ENCODE measurements around the gene PTPN4.
A peak's percentile ranks its signal among the peaks of the same experiment; 100 is the strongest.

Gene PTPN4

GRCh38 chr2:119809339-119810048, 49.8 kb downstream of the PTPN4 start:
- no peak for DNase-seq

- no peak for DNase-seq
Observed at GRCh38 chr2:119810049-119810630, 50.4 kb downstream of the PTPN4 start.

- DNase-seq: no peak
Observed at GRCh38 chr2:119814216-119814615, 54.5 kb downstream of the PTPN4 start.

GRCh38 chr2:119818792-119819191, 59.1 kb downstream of the PTPN4 start:
- DNase-seq: no peak

GRCh38 chr2:119819846-119820245, 60.1 kb downstream of the PTPN4 start:
- DNase-seq: no peak

GRCh38 chr2:119820275-119820674, 60.6 kb downstream of the PTPN4 start:
- DNase-seq: no peak

GRCh38 chr2:119821266-119821665, 61.5 kb downstream of the PTPN4 start:
- no peak for DNase-seq

GRCh38 chr2:119823734-119824334, 64.1 kb downstream of the PTPN4 start:
- peak; percentile 30 for DNase-seq

GRCh38 chr2:119826370-119826961, 66.7 kb downstream of the PTPN4 start:
- peak; percentile 12 for DNase-seq

GRCh38 chr2:119827866-119828507, 68.3 kb downstream of the PTPN4 start:
- no peak for DNase-seq

- DNase-seq: no peak
Observed at GRCh38 chr2:119836455-119837142, 76.9 kb downstream of the PTPN4 start.

GRCh38 chr2:119837350-119837749, 77.6 kb downstream of the PTPN4 start:
- DNase-seq: no peak

- DNase-seq: no peak
Observed at GRCh38 chr2:119837759-119838158, 78.0 kb downstream of the PTPN4 start.

GRCh38 chr2:119838179-119838578, 78.5 kb downstream of the PTPN4 start:
- no peak for DNase-seq

GRCh38 chr2:119841550-119841949, 81.8 kb downstream of the PTPN4 start:
- DNase-seq: no peak

GRCh38 chr2:119846021-119846420, 86.3 kb downstream of the PTPN4 start:
- DNase-seq: no peak

GRCh38 chr2:119849838-119850565, 90.3 kb downstream of the PTPN4 start:
- DNase-seq: no peak

GRCh38 chr2:119852214-119852613, 92.5 kb downstream of the PTPN4 start:
- DNase-seq: no peak

GRCh38 chr2:119853777-119854399, 94.2 kb downstream of the PTPN4 start:
- DNase-seq: no peak

GRCh38 chr2:119856469-119856901, 96.8 kb downstream of the PTPN4 start:
- no peak for DNase-seq

GRCh38 chr2:119857742-119858141, 98.0 kb downstream of the PTPN4 start:
- no peak for DNase-seq

GRCh38 chr2:119859528-119859927, 99.8 kb downstream of the PTPN4 start:
- DNase-seq: no peak
